ENCODE measurements around the gene ENTPD2. TPM values are rescaled to one million over a fixed set of nuclear protein-coding genes. Genes with fewer than 3 reads are reported as not detected.
"Not testable (repeated sequence)": the region's sequence is repeated elsewhere in the genome, so short reads cannot be mapped to it uniquely, and the experiment has no call there.

The ENTPD2 gene
- total RNA-seq, 2 donors from 2014 or later, result not detected

DNA sequence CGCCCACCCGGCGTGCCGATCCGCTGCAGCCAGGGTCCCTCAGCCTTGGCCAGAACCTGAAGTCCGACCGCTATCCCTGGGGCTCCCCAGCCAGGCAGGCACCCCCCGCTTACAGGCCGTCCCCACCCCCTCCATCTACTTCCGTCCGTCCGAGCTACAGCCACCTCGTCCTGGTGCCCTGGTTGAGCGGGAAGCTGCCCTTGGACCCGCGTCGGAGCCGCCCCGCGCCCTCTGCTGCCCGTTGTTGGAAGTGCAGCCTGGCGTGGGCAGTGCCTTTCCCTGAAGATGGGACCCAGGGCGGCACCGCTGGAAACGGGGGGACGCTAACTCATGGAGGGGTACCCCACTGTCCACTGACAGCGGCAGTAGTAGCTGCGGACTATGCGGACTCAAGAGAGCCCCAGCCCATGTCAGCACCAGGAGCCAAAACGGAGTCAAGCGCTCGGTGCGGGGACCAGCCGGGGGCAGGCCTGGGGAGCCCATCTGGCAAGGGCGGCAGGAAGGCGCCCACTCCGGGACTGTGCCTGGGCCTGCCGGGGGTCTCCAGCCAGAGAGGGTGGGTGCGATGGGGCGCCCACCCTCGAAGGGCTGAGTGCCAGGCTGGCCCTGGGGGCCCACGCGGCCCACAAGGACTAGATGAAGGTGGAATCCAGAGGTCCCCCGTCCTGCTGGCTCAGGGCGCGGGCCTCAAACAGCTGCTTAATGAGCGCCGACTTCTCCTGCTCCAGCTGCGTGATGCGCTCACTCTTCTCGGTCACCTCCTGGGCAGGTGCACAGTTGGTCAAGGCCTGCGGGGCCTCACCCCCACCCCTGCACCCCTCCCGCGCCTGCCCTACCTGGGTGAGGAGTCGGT lies 10.4 kb upstream of the ENTPD2 start:
- Mint-ChIP-seq H3K4me3 (no peak overlapping the region), H3K27ac (no peak overlapping the region), H3K4me1 (ENCODE audit: low read depth in 2 of 2) (peaks cover 10% of the 10 kb centered on the region in 2 donors), H3K36me3 (no peaks in the 10 kb centered on the region), H3K27me3 (no peaks in the 10 kb centered on the region), H3K9me3 (no peaks in the 10 kb centered on the region)
- DNase-seq (ENCODE audit: low spot score) (no peak), ATAC-seq (peak; percentile 53 to 65)

- DNase-seq (ENCODE audit: low spot score) (no peak), ATAC-seq (no peak)
- no peaks in the 10 kb centered on the region for H3K27me3 Mint-ChIP-seq
- no peaks in the 10 kb centered on the region for H3K36me3 Mint-ChIP-seq
- H3K4me3 Mint-ChIP-seq, result no peak overlapping the region
- H3K9me3 Mint-ChIP-seq, result no peaks in the 10 kb centered on the region
- H3K27ac Mint-ChIP-seq, result no peak overlapping the region
- peaks cover 10% of the 10 kb centered on the region in 2 donors for H3K4me1 Mint-ChIP-seq (ENCODE audit: low read depth in 2 of 2)
Measured at GRCh38 chr9:137063311-137064026, 9.6 kb upstream of the ENTPD2 start.

GRCh38 chr9:137062798-137063197 lies 8.9 kb upstream of the ENTPD2 start:
- H3K4me3 Mint-ChIP-seq; H3K27me3 Mint-ChIP-seq; H3K4me1 Mint-ChIP-seq (ENCODE audit: low read depth in 2 of 2); ATAC-seq; H3K36me3 Mint-ChIP-seq; H3K27ac Mint-ChIP-seq; H3K9me3 Mint-ChIP-seq; DNase-seq (ENCODE audit: low spot score): not testable (repeated sequence)

DNA sequence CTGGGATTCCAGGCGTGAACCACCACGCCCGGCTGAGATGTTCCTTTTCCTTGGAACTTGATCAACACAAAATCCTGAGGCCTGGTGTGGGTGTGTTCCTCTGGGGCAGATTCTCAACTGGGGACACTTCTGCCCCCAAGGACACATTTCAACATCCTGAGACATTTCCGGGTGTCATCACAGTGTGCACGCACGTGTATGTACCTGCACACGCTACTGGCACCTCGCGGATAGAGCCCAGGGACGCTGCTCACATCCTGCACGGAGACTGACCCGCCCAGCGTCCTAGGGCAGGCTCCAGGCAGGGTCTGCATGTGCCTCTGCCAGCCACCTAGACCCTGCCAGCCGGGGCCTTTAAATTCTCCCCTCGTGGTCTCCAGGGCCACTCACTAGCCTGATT lies 8.5 kb upstream of the ENTPD2 start:
- Mint-ChIP-seq H3K27ac (no peak overlapping the region), H3K4me1 (ENCODE audit: low read depth in 2 of 2) (peaks cover 4 to 5% of the 10 kb centered on the region in 2 donors), H3K27me3 (no peaks in the 10 kb centered on the region), H3K9me3 (no peaks in the 10 kb centered on the region), H3K4me3 (no peak overlapping the region), H3K36me3 (no peaks in the 10 kb centered on the region)
- DNase-seq (ENCODE audit: low spot score), result no peak
- ATAC-seq, result no peak

DNA sequence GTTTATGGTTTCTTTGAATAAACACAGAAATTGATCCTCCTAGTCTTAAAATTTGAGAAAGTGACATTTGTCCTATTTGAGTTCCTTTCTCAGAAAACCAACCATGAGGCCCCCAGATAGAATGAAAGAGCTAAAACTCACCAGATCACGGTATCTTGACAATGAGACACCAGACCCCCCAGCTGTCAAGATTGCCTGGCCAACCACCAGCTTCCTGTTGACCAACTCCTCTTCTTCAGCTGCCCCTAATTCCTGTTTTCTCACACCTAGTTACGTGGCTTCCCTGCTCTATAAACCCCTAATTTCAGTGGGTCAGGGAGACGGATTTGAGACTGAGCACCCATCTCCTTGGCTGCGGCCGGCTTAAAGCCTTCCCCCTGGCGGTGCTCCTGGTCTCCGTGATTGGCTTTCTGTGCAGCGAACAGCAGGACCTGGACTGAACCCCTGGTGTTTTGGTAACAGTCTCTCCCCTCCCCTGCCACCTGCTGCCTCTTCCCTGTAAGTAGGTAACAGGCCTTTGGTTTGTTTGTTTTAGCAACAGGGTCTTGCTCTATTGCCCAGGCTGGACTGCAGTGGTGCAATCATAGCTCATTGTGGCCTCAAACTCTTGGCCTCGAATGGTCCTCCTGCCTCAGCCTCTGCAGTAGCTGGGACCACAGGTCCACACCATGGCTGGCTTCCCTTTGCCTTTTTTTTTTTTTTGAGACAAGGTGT lies 4.8 kb upstream of the ENTPD2 start:
- Mint-ChIP-seq H3K9me3 (no peaks in the 10 kb centered on the region), H3K27me3 (peaks cover 0 to 3% of the 10 kb centered on the region in 2 donors), H3K4me3 (no peak overlapping the region), H3K36me3 (no peaks in the 10 kb centered on the region), H3K27ac (no peak overlapping the region), H3K4me1 (ENCODE audit: low read depth in 2 of 2) (no peaks in the 10 kb centered on the region)
- ATAC-seq (no peak), DNase-seq (ENCODE audit: low spot score) (no peak)

GRCh38 chr9:137057545-137057944 lies 3.7 kb upstream of the ENTPD2 start:
- Mint-ChIP-seq H3K27ac (no peak overlapping the region), H3K9me3 (no peaks in the 10 kb centered on the region), H3K27me3 (peaks cover 0 to 3% of the 10 kb centered on the region in 2 donors), H3K4me3 (no peak overlapping the region), H3K4me1 (ENCODE audit: low read depth in 2 of 2) (no peaks in the 10 kb centered on the region), H3K36me3 (no peaks in the 10 kb centered on the region)
- DNase-seq (ENCODE audit: low spot score) (no peak), ATAC-seq (no peak)

- DNase-seq (ENCODE audit: low spot score) (no peak), ATAC-seq (no peak)
- Mint-ChIP-seq H3K4me3 (no peak overlapping the region), H3K9me3 (no peaks in the 10 kb centered on the region), H3K27ac (no peak overlapping the region), H3K36me3 (no peaks in the 10 kb centered on the region), H3K4me1 (ENCODE audit: low read depth in 2 of 2) (no peaks in the 10 kb centered on the region), H3K27me3 (peaks cover 0 to 3% of the 10 kb centered on the region in 2 donors)
Measured at GRCh38 chr9:137056739-137057415, 3.0 kb upstream of the ENTPD2 start.

DNA sequence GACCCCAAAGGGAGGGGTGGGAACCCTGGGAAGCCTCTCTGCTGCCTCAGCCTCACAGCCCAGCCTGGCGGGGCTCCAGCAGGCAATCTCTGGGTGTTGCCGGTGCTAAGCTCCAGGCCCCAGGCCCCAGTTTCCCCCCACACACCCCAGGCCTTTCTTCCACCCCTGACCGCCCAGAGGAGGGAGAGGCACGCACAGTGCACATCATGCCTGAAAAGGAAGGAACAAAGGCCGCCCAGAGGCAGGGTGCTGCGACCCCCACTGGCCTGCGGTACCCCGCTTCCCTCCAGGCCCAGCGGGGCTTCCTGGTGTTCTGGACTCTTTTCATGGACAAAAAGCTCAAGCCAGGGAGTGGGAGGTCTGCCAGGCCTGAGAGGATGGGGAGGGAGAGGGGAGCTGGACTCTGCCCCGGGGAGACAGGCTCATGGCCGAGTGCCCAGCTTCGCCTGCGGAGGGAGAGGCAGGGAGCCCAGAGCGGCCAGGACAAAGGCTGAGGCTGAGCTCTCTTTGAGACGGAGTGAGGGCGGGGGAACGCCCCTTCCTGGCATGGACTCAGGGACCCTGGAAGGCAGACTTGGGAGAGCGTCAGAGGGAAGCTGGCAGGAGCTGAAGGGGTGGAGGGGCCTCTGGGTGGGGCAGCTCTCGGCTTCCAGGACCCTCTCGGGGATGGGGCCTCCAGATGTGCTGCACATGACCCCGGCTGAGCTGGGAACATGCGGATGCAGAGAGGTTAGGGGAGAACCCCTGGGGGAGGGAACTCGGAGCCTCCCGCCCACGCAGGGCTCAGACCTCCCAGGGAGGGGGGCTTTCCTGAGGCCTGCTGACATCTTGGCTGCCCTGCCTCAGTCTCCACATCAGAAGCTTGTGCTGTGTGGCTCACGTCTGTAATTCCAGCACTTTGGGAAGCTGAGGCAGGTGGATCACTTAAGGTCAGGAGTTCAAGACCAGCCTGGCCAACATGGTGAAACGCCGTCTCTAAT lies 1.8 kb upstream of the ENTPD2 start:
- H3K36me3 Mint-ChIP-seq, result no peaks in the 10 kb centered on the region
- no peak overlapping the region for H3K4me3 Mint-ChIP-seq
- no peaks in the 10 kb centered on the region for H3K4me1 Mint-ChIP-seq (ENCODE audit: low read depth in 2 of 2)
- no peaks in the 10 kb centered on the region for H3K9me3 Mint-ChIP-seq
- ATAC-seq (no peak), DNase-seq (ENCODE audit: low spot score) (no peak)
- H3K27me3 Mint-ChIP-seq, result peaks cover 0 to 3% of the 10 kb centered on the region in 2 donors
- H3K27ac Mint-ChIP-seq, result no peak overlapping the region

DNA sequence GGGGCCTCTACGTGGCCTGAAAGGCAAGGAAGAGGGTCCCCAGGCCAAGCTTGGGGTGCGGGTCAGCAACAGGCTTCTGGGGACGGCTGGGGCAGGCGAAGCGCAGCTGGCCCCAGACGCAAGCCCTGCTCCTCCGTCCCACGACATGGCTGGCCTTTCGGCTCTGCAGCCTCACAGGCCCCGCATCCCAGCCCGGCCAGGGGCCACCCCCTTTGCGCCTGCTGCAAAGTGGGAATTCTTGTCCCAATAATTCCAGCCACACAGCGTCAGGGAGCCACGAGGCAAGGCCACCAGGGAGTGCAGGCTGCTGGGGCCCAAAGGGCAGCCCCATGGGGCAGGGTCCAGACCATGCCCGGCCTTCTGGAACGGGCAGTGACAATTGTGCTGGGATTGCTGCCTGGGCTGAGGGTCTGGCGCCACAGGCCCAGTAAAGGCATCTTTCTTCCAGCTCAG lies 1.1 kb upstream of the ENTPD2 start:
- no peaks in the 10 kb centered on the region for H3K9me3 Mint-ChIP-seq
- no peaks in the 10 kb centered on the region for H3K36me3 Mint-ChIP-seq
- peaks cover 2 to 5% of the 10 kb centered on the region in 2 donors for H3K27me3 Mint-ChIP-seq
- H3K27ac Mint-ChIP-seq, result no peak overlapping the region
- ATAC-seq (no peak), DNase-seq (ENCODE audit: low spot score) (no peak)
- no peaks in the 10 kb centered on the region for H3K4me1 Mint-ChIP-seq (ENCODE audit: low read depth in 2 of 2)
- no peak overlapping the region for H3K4me3 Mint-ChIP-seq

- peaks cover 8 to 11% of the 10 kb centered on the region in 2 donors for H3K27me3 Mint-ChIP-seq
- H3K4me3 Mint-ChIP-seq, result no peak overlapping the region
- ATAC-seq (no peak), DNase-seq (ENCODE audit: low spot score) (no peak)
- H3K36me3 Mint-ChIP-seq, result no peaks in the 10 kb centered on the region
- H3K27ac Mint-ChIP-seq, result no peak overlapping the region
- H3K4me1 Mint-ChIP-seq (ENCODE audit: low read depth in 2 of 2), result peaks cover 0 to 6% of the 10 kb centered on the region in 2 donors
- H3K9me3 Mint-ChIP-seq, result no peaks in the 10 kb centered on the region
Measured at GRCh38 chr9:137052998-137053943, 590 bp downstream of the ENTPD2 start.

DNA sequence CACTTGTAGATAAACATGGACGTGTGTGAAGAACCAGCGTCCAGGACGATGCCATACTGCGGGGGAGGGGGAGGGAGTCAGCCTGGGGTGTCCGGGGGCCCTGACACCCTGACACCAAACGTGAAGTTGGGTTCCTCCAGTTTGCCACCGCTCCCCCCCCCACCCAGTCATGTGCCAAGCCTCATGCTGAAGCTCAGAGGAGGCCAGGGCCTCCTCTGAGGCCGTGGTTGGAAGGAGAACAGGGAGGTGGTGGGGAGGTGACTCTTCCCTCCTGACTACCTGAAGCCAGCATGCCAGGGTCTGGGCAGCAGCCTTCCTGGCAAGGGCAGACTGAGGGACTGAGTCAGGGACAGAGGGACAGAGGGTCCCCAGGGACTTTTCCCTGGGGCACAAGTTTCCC lies 1.6 kb downstream of the ENTPD2 start:
- peaks cover 0 to 6% of the 10 kb centered on the region in 2 donors for H3K4me1 Mint-ChIP-seq (ENCODE audit: low read depth in 2 of 2)

More for the DNA sequence above, 1.6 kb downstream of the ENTPD2 start:
- no peaks in the 10 kb centered on the region for H3K9me3 Mint-ChIP-seq
- H3K27ac Mint-ChIP-seq, result no peak overlapping the region
- no peak for ATAC-seq
- H3K36me3 Mint-ChIP-seq, result no peaks in the 10 kb centered on the region
- no peak for DNase-seq (ENCODE audit: low spot score)
- no peak overlapping the region for H3K4me3 Mint-ChIP-seq
- peaks cover 8 to 17% of the 10 kb centered on the region in 2 donors for H3K27me3 Mint-ChIP-seq

Data from natural killer cell treated with Interleukin-12 subunit alpha and Interleukin-12 subunit beta and Interleukin-15 and Interleukin-18, amount 100 ng/mL, for 72 hours (primary cell).